ENCODE results near the gene IGF1. TPM values are rescaled to one million over a fixed set of nuclear protein-coding genes. Genes with fewer than 3 reads are reported as not detected.
"Not testable (repeated sequence)": the region's sequence is repeated elsewhere in the genome, so short reads cannot be mapped to it uniquely, and the experiment has no call there.

The IGF1 gene
- total RNA-seq, 1 donor from 2014 or later, result 3.4 TPM

DNA sequence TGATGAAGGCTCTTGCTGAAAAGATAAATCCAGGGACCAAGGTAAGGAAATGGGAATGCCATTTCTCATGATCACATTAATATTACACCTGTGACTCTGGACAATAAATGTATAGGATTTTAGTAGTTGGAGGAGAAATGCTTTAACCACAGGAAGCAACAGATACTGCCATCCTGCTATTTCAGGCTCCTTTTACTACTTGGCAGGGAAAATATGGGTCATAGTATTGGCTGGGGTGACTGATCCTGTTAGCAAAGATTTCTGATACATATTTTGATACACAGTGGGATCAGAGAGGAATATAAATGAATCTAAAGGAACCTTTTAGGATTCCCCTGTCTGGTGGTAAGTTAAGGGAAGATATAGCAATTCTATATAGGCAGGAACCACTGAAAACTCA is 115.0 kb downstream of the IGF1 start:
- Mint-ChIP-seq H3K9me3 (ENCODE audit: unreplicated experiment) (no peaks in the 10 kb centered on the region), H3K4me1 (ENCODE audit: unreplicated experiment) (peaks cover 5% of the 10 kb centered on the region), H3K4me3 (ENCODE audit: unreplicated experiment) (no peak overlapping the region), H3K27me3 (ENCODE audit: unreplicated experiment) (peaks cover 2% of the 10 kb centered on the region), H3K36me3 (ENCODE audit: low read depth, unreplicated experiment) (peaks cover 4% of the 10 kb centered on the region), H3K27ac (ENCODE audit: unreplicated experiment) (no peak overlapping the region)
- TF ChIP-seq, protein P1, sequence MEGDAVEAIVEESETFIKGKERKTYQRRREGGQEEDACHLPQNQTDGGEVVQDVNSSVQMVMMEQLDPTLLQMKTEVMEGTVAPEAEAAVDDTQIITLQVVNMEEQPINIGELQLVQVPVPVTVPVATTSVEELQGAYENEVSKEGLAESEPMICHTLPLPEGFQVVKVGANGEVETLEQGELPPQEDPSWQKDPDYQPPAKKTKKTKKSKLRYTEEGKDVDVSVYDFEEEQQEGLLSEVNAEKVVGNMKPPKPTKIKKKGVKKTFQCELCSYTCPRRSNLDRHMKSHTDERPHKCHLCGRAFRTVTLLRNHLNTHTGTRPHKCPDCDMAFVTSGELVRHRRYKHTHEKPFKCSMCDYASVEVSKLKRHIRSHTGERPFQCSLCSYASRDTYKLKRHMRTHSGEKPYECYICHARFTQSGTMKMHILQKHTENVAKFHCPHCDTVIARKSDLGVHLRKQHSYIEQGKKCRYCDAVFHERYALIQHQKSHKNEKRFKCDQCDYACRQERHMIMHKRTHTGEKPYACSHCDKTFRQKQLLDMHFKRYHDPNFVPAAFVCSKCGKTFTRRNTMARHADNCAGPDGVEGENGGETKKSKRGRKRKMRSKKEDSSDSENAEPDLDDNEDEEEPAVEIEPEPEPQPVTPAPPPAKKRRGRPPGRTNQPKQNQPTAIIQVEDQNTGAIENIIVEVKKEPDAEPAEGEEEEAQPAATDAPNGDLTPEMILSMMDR (IDR thresholded peaks at IDR 0.05; ENCODE audit: unreplicated experiment), result no peak
- DNase-seq (ENCODE audit: low spot score), result no peak

DNA sequence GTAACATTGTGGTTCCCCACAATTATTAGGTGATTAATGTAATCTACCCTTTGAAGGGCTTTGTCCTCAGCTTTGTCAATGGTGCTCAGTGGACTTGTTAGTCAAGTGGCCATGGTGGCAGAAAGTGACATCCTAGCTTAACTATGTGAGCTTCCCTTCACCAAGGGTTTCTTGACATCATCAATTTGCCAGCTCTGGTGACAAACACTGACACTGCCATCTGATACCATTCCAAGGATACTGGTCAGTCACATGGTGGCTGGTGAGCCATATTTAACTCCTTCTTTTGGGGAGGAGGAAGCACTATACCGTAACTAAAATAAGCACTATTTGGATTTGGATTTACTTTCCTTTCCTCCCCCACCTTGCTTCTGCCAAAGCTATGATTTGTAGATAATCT is 115.7 kb downstream of the IGF1 start:
- Mint-ChIP-seq H3K4me3 (ENCODE audit: unreplicated experiment) (no peak overlapping the region), H3K36me3 (ENCODE audit: low read depth, unreplicated experiment) (peaks cover 4% of the 10 kb centered on the region), H3K27ac (ENCODE audit: unreplicated experiment) (no peak overlapping the region), H3K27me3 (ENCODE audit: unreplicated experiment) (peaks cover 2% of the 10 kb centered on the region), H3K9me3 (ENCODE audit: unreplicated experiment) (no peaks in the 10 kb centered on the region), H3K4me1 (ENCODE audit: unreplicated experiment) (peaks cover 12% of the 10 kb centered on the region)
- TF ChIP-seq, protein P1 (IDR thresholded peaks at IDR 0.05; ENCODE audit: unreplicated experiment), result no peak
- DNase-seq (ENCODE audit: low spot score), result no peak

DNA sequence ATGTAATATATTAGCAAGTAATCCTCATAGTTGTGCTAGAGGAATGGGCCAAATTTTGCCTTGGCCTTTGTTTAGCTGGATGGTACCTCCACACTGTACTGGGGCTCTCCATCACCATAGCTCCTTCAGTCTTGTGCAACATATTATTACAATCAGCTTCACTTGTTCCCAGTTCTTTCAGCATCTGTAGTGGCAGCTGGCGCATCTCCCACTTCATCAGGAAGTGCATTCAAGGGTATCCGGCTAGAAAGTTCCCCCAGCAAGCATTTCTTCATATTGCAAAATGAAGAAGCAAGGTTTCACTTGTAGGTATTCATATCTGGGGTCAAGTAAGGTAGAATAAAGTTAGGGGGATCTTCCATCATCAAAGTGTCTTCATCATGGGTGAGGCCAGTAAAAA is 123.7 kb downstream of the IGF1 start:
- no peak for DNase-seq (ENCODE audit: low spot score)
- Mint-ChIP-seq H3K4me1 (ENCODE audit: unreplicated experiment) (peaks cover 15% of the 10 kb centered on the region), H3K4me3 (ENCODE audit: unreplicated experiment) (no peak overlapping the region), H3K36me3 (ENCODE audit: low read depth, unreplicated experiment) (peaks cover 9% of the 10 kb centered on the region), H3K9me3 (ENCODE audit: unreplicated experiment) (peaks cover 5% of the 10 kb centered on the region), H3K27me3 (ENCODE audit: unreplicated experiment) (peaks cover 1% of the 10 kb centered on the region), H3K27ac (ENCODE audit: unreplicated experiment) (no peak overlapping the region)
- TF ChIP-seq, protein P1 (IDR thresholded peaks at IDR 0.05; ENCODE audit: unreplicated experiment), result no peak

DNA sequence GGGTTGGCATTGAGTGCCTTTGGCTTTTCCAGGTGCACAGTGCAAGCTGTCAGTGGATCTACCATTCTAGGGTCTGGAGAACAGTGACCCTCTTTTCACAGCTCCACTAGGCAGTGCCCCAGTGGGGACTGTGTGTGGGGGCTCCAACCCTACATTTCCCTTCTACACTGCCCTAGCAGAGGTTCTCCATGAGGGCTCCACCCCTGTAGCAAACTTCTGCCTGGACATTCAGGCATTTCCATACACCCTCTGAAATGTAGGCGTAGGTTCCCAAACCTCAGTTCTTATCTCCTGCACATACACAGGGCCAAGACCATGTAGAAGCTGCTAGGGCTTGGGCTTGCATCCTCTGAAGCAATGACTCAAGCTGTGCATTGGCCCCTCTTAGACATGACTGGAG is 126.1 kb downstream of the IGF1 start:
- not testable (repeated sequence) for H3K27ac Mint-ChIP-seq (ENCODE audit: unreplicated experiment); H3K4me3 Mint-ChIP-seq (ENCODE audit: unreplicated experiment); H3K36me3 Mint-ChIP-seq (ENCODE audit: low read depth, unreplicated experiment); H3K4me1 Mint-ChIP-seq (ENCODE audit: unreplicated experiment); DNase-seq (ENCODE audit: low spot score); H3K9me3 Mint-ChIP-seq (ENCODE audit: unreplicated experiment); H3K27me3 Mint-ChIP-seq (ENCODE audit: unreplicated experiment)

DNA sequence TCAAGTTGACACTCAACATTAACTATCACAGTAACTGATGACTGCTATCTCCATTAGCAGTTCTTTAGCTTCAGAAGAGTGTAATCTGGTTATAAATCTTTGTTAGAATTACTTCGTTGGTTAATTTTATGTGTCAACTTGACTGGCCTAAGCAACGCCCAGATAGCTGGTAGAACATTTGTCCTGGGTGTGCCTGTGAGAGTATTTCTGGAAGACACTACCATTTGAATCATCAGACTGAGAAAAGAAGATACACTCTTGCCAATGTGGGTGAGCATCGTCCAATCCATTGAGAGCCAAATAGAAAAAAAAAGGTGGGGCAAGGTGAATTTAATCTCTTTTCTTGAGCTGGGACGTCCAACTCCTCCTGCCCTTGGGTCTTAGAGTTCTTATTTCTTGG is 129.0 kb downstream of the IGF1 start:
- TF ChIP-seq, protein P1 (IDR thresholded peaks at IDR 0.05; ENCODE audit: unreplicated experiment), result no peak
- H3K4me3 Mint-ChIP-seq (ENCODE audit: unreplicated experiment), result no peak overlapping the region
- peaks cover 9% of the 10 kb centered on the region for H3K36me3 Mint-ChIP-seq (ENCODE audit: low read depth, unreplicated experiment)
- peaks cover 1% of the 10 kb centered on the region for H3K27me3 Mint-ChIP-seq (ENCODE audit: unreplicated experiment)
- no peak for DNase-seq (ENCODE audit: low spot score)
- H3K4me1 Mint-ChIP-seq (ENCODE audit: unreplicated experiment), result no peaks in the 10 kb centered on the region
- no peak overlapping the region for H3K27ac Mint-ChIP-seq (ENCODE audit: unreplicated experiment)
- H3K9me3 Mint-ChIP-seq (ENCODE audit: unreplicated experiment), result peaks cover 5% of the 10 kb centered on the region

DNA sequence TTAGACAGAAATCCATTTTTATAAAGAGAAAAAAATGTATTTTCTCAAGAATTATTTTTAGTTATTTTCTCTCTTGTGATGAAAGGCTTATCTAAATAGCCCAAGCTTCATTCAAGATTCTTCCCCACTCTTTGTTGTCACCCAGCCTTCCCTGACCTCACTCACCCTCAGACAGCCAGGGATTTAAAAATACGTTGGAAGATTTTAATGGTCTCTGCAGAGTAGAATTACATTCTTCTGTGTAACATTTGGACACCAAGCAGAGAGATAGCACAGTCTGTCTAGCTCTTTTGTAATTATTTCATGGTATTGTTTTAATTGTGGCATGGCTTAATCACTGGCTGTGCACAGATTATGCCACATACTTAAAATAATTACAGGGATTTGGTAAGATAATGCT is 130.3 kb downstream of the IGF1 start:
- H3K4me1 Mint-ChIP-seq (ENCODE audit: unreplicated experiment), result no peaks in the 10 kb centered on the region
- peaks cover 2% of the 10 kb centered on the region for H3K9me3 Mint-ChIP-seq (ENCODE audit: unreplicated experiment)
- no peak for DNase-seq (ENCODE audit: low spot score)
- TF ChIP-seq, protein P1 (IDR thresholded peaks at IDR 0.05; ENCODE audit: unreplicated experiment), result no peak
- no peaks in the 10 kb centered on the region for H3K27me3 Mint-ChIP-seq (ENCODE audit: unreplicated experiment)
- H3K27ac Mint-ChIP-seq (ENCODE audit: unreplicated experiment), result no peak overlapping the region
- no peak overlapping the region for H3K4me3 Mint-ChIP-seq (ENCODE audit: unreplicated experiment)
- peaks cover 6% of the 10 kb centered on the region for H3K36me3 Mint-ChIP-seq (ENCODE audit: low read depth, unreplicated experiment)

Data from endothelial cell (in vitro differentiated cells).